ENCODE measurements around the gene NFE2L3.

Gene NFE2L3

DNA sequence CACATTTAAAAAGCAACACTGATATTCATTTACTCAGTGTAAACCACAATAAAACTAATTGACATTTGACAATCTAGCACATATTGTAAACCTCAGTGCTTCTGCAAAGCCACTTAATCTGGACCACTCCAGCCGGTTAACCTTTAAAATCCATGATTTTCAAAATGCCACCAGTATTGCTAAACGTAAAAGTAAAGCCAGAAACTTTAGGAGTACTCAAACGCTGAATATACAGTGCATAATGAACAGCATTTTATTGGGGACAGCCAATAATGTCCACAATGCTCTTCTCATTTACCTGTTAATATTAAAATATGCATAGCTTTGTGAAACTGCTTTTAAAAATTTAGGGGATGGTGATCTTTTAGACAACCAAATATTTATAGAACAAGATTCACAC, 37.7 kb downstream of the NFE2L3 start:
- H3K9me3 ChIP-seq (ENCODE audit: insufficient read depth, low read depth, low read length): no peaks in the 10 kb centered on the region
- H3K36me3 ChIP-seq (ENCODE audit: insufficient read depth, low read length): peaks cover 64% of the 10 kb centered on the region
- peaks cover 90% of the 10 kb centered on the region for H4K20me1 ChIP-seq (ENCODE audit: insufficient read depth, low read length, poor library complexity, severe bottlenecking)
- no peaks in the 10 kb centered on the region for H3K27me3 ChIP-seq (ENCODE audit: insufficient read depth, low read length, poor library complexity, severe bottlenecking)
- no peak for TF ChIP-seq EZH2phosphoT487 (IDR thresholded peaks at IDR 0.05; ENCODE audit: borderline replicate concordance)
- TF ChIP-seq, protein P1, sequence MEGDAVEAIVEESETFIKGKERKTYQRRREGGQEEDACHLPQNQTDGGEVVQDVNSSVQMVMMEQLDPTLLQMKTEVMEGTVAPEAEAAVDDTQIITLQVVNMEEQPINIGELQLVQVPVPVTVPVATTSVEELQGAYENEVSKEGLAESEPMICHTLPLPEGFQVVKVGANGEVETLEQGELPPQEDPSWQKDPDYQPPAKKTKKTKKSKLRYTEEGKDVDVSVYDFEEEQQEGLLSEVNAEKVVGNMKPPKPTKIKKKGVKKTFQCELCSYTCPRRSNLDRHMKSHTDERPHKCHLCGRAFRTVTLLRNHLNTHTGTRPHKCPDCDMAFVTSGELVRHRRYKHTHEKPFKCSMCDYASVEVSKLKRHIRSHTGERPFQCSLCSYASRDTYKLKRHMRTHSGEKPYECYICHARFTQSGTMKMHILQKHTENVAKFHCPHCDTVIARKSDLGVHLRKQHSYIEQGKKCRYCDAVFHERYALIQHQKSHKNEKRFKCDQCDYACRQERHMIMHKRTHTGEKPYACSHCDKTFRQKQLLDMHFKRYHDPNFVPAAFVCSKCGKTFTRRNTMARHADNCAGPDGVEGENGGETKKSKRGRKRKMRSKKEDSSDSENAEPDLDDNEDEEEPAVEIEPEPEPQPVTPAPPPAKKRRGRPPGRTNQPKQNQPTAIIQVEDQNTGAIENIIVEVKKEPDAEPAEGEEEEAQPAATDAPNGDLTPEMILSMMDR (conservative IDR thresholded peaks at IDR 0.05; ENCODE audit: low read length): no peak
- H3K9ac ChIP-seq (ENCODE audit: low read depth, low read length, poor library complexity, severe bottlenecking): no peak overlapping the region
- peaks cover 15% of the 10 kb centered on the region for H3F3A ChIP-seq (ENCODE audit: low read depth)
- no peaks in the 10 kb centered on the region for H3K9me2 ChIP-seq (replicated peaks; ENCODE audit: low read depth, low read length)
- H3K79me2 ChIP-seq (ENCODE audit: insufficient read depth, low read length): peaks cover 61% of the 10 kb centered on the region
- H2AFZ ChIP-seq (ENCODE audit: low read length): no peak overlapping the region
- no peak overlapping the region for H3K4me2 ChIP-seq (ENCODE audit: low read depth, low read length, poor library complexity, severe bottlenecking)
- peaks cover 36% of the 10 kb centered on the region for H3K4me1 ChIP-seq (ENCODE audit: insufficient read depth, low read length, poor library complexity, severe bottlenecking)
- no peak overlapping the region for H3K4me3 ChIP-seq (ENCODE audit: low read length, poor library complexity, severe bottlenecking)

DNA sequence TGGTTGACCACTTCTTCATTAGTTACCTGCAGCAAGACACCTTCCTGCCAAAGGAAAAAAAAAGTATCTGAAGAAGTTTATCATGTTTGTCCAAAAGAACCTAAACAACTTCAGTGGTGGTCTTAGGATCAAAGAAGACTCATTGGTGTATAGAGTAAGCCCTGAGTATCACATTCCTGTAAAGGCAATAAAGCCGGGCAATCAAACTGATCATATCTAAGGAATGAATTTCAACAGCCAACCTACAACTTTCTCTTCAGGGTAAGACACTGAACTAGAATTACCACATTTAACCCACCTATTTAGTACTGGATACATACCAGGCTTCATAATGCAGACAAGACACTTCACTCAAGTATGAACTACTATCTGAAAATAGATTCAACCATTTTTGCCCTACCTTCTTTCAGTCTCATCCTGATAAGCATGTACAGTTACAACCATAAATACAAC, 38.4 kb downstream of the NFE2L3 start:
- H3F3A ChIP-seq (ENCODE audit: low read depth): peaks cover 8% of the 10 kb centered on the region
- H2AFZ ChIP-seq (ENCODE audit: low read length): no peak overlapping the region
- peak overlapping the region; percentile 4 for H3K4me2 ChIP-seq (ENCODE audit: low read depth, low read length, poor library complexity, severe bottlenecking)
- no peaks in the 10 kb centered on the region for H3K27me3 ChIP-seq (ENCODE audit: insufficient read depth, low read length, poor library complexity, severe bottlenecking)
- no peak for TF ChIP-seq EZH2phosphoT487 (IDR thresholded peaks at IDR 0.05; ENCODE audit: borderline replicate concordance)
- TF ChIP-seq, protein P1 (conservative IDR thresholded peaks at IDR 0.05; ENCODE audit: low read length): no peak
- H3K4me1 ChIP-seq (ENCODE audit: insufficient read depth, low read length, poor library complexity, severe bottlenecking): peaks cover 39% of the 10 kb centered on the region
- H3K9me2 ChIP-seq (replicated peaks; ENCODE audit: low read depth, low read length): no peaks in the 10 kb centered on the region
- H3K36me3 ChIP-seq (ENCODE audit: insufficient read depth, low read length): peaks cover 72% of the 10 kb centered on the region
- peaks cover 68% of the 10 kb centered on the region for H3K79me2 ChIP-seq (ENCODE audit: insufficient read depth, low read length)
- no peak overlapping the region for H3K4me3 ChIP-seq (ENCODE audit: low read length, poor library complexity, severe bottlenecking)
- peaks cover 93% of the 10 kb centered on the region for H4K20me1 ChIP-seq (ENCODE audit: insufficient read depth, low read length, poor library complexity, severe bottlenecking)
- no peak overlapping the region for H3K9ac ChIP-seq (ENCODE audit: low read depth, low read length, poor library complexity, severe bottlenecking)
- no peaks in the 10 kb centered on the region for H3K9me3 ChIP-seq (ENCODE audit: insufficient read depth, low read depth, low read length)

DNA sequence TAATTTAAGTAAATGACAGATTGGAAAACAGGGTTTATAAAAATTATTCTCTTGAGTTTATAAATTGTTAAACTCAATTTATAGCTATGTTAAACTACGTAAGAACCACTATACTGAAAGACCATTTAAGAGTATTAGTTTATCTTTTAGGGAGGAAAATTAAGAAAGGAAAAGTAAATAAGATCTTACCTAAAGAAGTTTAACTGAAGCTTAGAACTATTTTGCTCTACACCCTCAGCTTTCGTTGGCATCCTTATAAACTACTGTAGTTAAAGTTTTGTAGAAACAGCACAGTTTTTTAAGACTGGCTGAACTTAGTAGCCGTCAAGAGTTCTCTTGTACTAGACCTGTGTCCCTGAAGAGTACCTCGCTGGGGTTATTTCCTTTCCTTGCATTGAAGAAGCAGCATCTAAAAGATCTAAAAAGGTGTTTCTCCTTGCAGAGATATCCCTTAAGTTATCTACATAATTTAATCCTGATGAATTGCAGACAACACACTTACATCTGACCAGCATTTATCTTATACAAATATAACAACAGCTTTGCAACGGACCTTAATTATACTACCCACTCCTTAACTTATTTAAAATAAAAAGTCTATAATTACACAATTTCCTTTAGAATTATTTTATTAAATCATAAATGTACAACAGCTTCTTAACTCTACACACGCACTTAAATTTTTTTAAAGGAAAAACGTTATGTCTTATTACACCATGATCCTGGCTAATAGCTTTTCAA, 39.4 kb downstream of the NFE2L3 start:
- TF ChIP-seq EZH2phosphoT487 (IDR thresholded peaks at IDR 0.05; ENCODE audit: borderline replicate concordance): no peak
- TF ChIP-seq, protein P1 (conservative IDR thresholded peaks at IDR 0.05; ENCODE audit: low read length): no peak
- Histone ChIP-seq H4K20me1 (ENCODE audit: insufficient read depth, low read length, poor library complexity, severe bottlenecking) (peaks cover 100% of the 10 kb centered on the region), H3K9me2 (replicated peaks; ENCODE audit: low read depth, low read length) (no peaks in the 10 kb centered on the region), H3K79me2 (ENCODE audit: insufficient read depth, low read length) (peaks cover 78% of the 10 kb centered on the region), H3F3A (ENCODE audit: low read depth) (peaks cover 8% of the 10 kb centered on the region), H3K9ac (ENCODE audit: low read depth, low read length, poor library complexity, severe bottlenecking) (no peak overlapping the region), H3K4me3 (ENCODE audit: low read length, poor library complexity, severe bottlenecking) (peak overlapping the region; percentile 93), H2AFZ (ENCODE audit: low read length) (no peak overlapping the region), H3K9me3 (ENCODE audit: insufficient read depth, low read depth, low read length) (no peaks in the 10 kb centered on the region), H3K4me2 (ENCODE audit: low read depth, low read length, poor library complexity, severe bottlenecking) (peak overlapping the region; percentile 96), H3K27me3 (ENCODE audit: insufficient read depth, low read length, poor library complexity, severe bottlenecking) (peaks cover 5% of the 10 kb centered on the region), H3K4me1 (ENCODE audit: insufficient read depth, low read length, poor library complexity, severe bottlenecking) (peaks cover 46% of the 10 kb centered on the region), H3K36me3 (ENCODE audit: insufficient read depth, low read length) (peaks cover 81% of the 10 kb centered on the region)
